Brain microvascular endothelial cell (primary cell): ENCODE measurements around the gene MED4.

Experiments
- DNase-seq: peaks from one replicate; pipeline ENCODE4 v3.0.0-alpha.2; 2020
- H3K27ac ChIP-seq: fragments of 250-450 bp; sonication (Bioruptor Pico); 2 replicates; pipeline ENCODE4 v1.5.1; 2020; ENCODE audit warnings: mild to moderate bottlenecking, moderate library complexity
- H3K27me3 ChIP-seq: fragments of 250-450 bp; sonication (Bioruptor Pico); replicated peaks from 2 replicates; pipeline ENCODE4 v1.5.1; 2020; ENCODE audit warnings: mild to moderate bottlenecking
- H3K36me3 ChIP-seq: fragments of 250-450 bp; sonication (Bioruptor Pico); replicated peaks from 2 replicates; pipeline ENCODE4 v1.5.1; 2020; ENCODE audit warnings: mild to moderate bottlenecking
- H3K4me3 ChIP-seq: 2 replicates; pipeline ENCODE4 v1.5.1; 2011; ENCODE audit warnings: low read depth, mild to moderate bottlenecking, control low read depth, low read length, moderate library complexity
- CTCF ChIP-seq: IDR thresholded peaks from 2 replicates; pipeline ENCODE4 v1.5.1; 2011; ENCODE audit warnings: low read depth, mild to moderate bottlenecking, moderate library complexity, low read length, control low read depth, inconsistent platforms; ENCODE audit errors: missing control alignments
- in situ Hi-C: cut with HindIII; loops from 2 replicates; pipeline ENCODE4 v1.10.0; 2017; ENCODE audit warnings: low sequenced_read_pairs, low pct_ligation_motif_present

MED4 gene

GRCh38 chr13:48072787-48073186 lies 22.1 kb downstream of the MED4 start:
- Histone ChIP-seq H3K27me3 (no peaks in the 10 kb centered on the region), H3K36me3 (peaks cover 38% of the 10 kb centered on the region), H3K4me3 (no peak overlapping the region), H3K27ac (no peak overlapping the region)
- in situ Hi-C loops, result no loop called here
- no peak for DNase-seq
- TF ChIP-seq CTCF, result no peak

- no peak overlapping the region for H3K4me3 ChIP-seq
- no peak overlapping the region for H3K27ac ChIP-seq
- no peaks in the 10 kb centered on the region for H3K27me3 ChIP-seq
- in situ Hi-C loops, result no loop called here
- H3K36me3 ChIP-seq, result peaks cover 41% of the 10 kb centered on the region
- DNase-seq, result no peak
- TF ChIP-seq CTCF, result no peak
Measured at GRCh38 chr13:48072304-48072703, 22.6 kb downstream of the MED4 start.

- in situ Hi-C loops, result no loop called here
- Histone ChIP-seq H3K27ac (no peak overlapping the region), H3K27me3 (no peaks in the 10 kb centered on the region), H3K4me3 (no peak overlapping the region), H3K36me3 (peaks cover 44% of the 10 kb centered on the region)
- TF ChIP-seq CTCF, result no peak
- no peak for DNase-seq
Measured at GRCh38 chr13:48070942-48071341, 24.0 kb downstream of the MED4 start.

- peaks cover 44% of the 10 kb centered on the region for H3K36me3 ChIP-seq
- H3K27ac ChIP-seq, result no peak overlapping the region
- TF ChIP-seq CTCF, result no peak
- no peaks in the 10 kb centered on the region for H3K27me3 ChIP-seq
- in situ Hi-C loops, result no loop called here
- H3K4me3 ChIP-seq, result no peak overlapping the region
- DNase-seq, result no peak
Measured at GRCh38 chr13:48069573-48069972, 25.3 kb downstream of the MED4 start.

- in situ Hi-C loops, result no loop called here
- TF ChIP-seq CTCF, result no peak
- Histone ChIP-seq H3K36me3 (peaks cover 44% of the 10 kb centered on the region), H3K27me3 (no peaks in the 10 kb centered on the region), H3K27ac (no peak overlapping the region), H3K4me3 (no peak overlapping the region)
- no peak for DNase-seq
Measured at GRCh38 chr13:48068952-48069351, 26.0 kb downstream of the MED4 start.

GRCh38 chr13:48068036-48068435 lies 26.9 kb downstream of the MED4 start:
- H3K4me3 ChIP-seq, result no peak overlapping the region
- no peak for DNase-seq
- in situ Hi-C loops, result no loop called here
- peaks cover 39% of the 10 kb centered on the region for H3K36me3 ChIP-seq
- H3K27ac ChIP-seq, result no peak overlapping the region
- TF ChIP-seq CTCF, result peak; percentile 14
- no peaks in the 10 kb centered on the region for H3K27me3 ChIP-seq
